OCI-LY1 (cell line): ENCODE data around the gene JUND.
A peak's percentile ranks its signal among the peaks of the same experiment; 100 is the strongest.

Experiments used
- H2AFZ ChIP-seq: fragments of 200-600 bp; sonication (generic), shearing (Covaris generic); 2 replicates; pipeline ENCODE4 v1.6.0; 2014; ENCODE audit warnings: antibody characterized with exemption, mild to moderate bottlenecking, low read length
- H3F3A ChIP-seq: fragments of 200-600 bp; sonication (generic), shearing (Covaris generic); 2 replicates; pipeline ENCODE4 v1.6.0; 2014; ENCODE audit warnings: mild to moderate bottlenecking, antibody characterized with exemption, low read length, moderate library complexity; ENCODE audit not compliant: insufficient read depth
- H3K27ac ChIP-seq: fragments of 200-600 bp; sonication (generic); 2 replicates; pipeline ENCODE4 v1.5.1; 2014; ENCODE audit warnings: low read length, mixed run types, mild to moderate bottlenecking, low read depth; ENCODE audit not compliant: poor library complexity, severe bottlenecking
- H3K27me3 ChIP-seq: fragments of 200-600 bp; sonication (generic); 2 replicates; pipeline ENCODE4 v1.6.0; 2014; ENCODE audit warnings: antibody characterized with exemption, mild to moderate bottlenecking, low read length, moderate library complexity; ENCODE audit not compliant: insufficient read depth
- H3K36me3 ChIP-seq: fragments of 200-600 bp; sonication (generic); 2 replicates; pipeline ENCODE4 v1.6.1; 2014; ENCODE audit warnings: mild to moderate bottlenecking, antibody characterized with exemption, low read length, moderate library complexity, mixed read lengths; ENCODE audit not compliant: insufficient read depth
- H3K4me1 ChIP-seq: fragments of 200-600 bp; sonication (generic); 2 replicates; pipeline ENCODE4 v1.5.1; 2014; ENCODE audit warnings: mild to moderate bottlenecking, low read length, moderate library complexity; ENCODE audit not compliant: insufficient read depth, severe bottlenecking
- H3K4me2 ChIP-seq: fragments of 200-600 bp; sonication (generic), shearing (Covaris generic); 2 replicates; pipeline ENCODE4 v1.6.1; 2014; ENCODE audit warnings: low read length
- H3K4me3 ChIP-seq: fragments of 200-600 bp; sonication (generic); 2 replicates; pipeline ENCODE4 v1.5.1; 2014; ENCODE audit warnings: low read length, low read depth, mild to moderate bottlenecking, mixed read lengths; ENCODE audit not compliant: poor library complexity, severe bottlenecking
- H3K79me2 ChIP-seq: fragments of 200-600 bp; shearing (Covaris generic); 2 replicates; pipeline ENCODE4 v1.6.1; 2016; ENCODE audit warnings: mixed run types, low read length, mixed read lengths; ENCODE audit not compliant: insufficient read depth
- H3K9ac ChIP-seq: fragments of 200-600 bp; sonication (generic), shearing (Covaris generic); 2 replicates; pipeline ENCODE4 v1.6.1; 2014; ENCODE audit warnings: mild to moderate bottlenecking, low read length, mixed read lengths
- H3K9me2 ChIP-seq: fragments of 200-600 bp; sonication (generic), shearing (Covaris generic); 2 replicates; pipeline ENCODE4 v1.6.1; 2014; ENCODE audit warnings: low read depth, mild to moderate bottlenecking, low read length, mixed read lengths
- H3K9me3 ChIP-seq: fragments of 200-600 bp; shearing (Covaris generic); 2 replicates; pipeline ENCODE4 v1.6.1; 2014; ENCODE audit warnings: low read length, mixed read lengths
- H4K20me1 ChIP-seq: fragments of 200-600 bp; sonication (generic), shearing (Covaris generic); 2 replicates; pipeline ENCODE4 v1.6.0; 2016; ENCODE audit warnings: mild to moderate bottlenecking, low read length; ENCODE audit not compliant: insufficient read depth
- EZH2 ChIP-seq: fragments of 200-600 bp; sonication (generic), shearing (Covaris generic); IDR thresholded peaks from 2 replicates; pipeline ENCODE4 v1.8.0; 2017; ENCODE audit warnings: borderline replicate concordance, mixed run types, mild to moderate bottlenecking, antibody characterized with exemption, low read length, moderate library complexity, mixed read lengths
- TF ChIP-seq, protein P1 (sequence below): fragments of 200-600 bp; sonication (generic), shearing (Covaris generic); IDR thresholded peaks from 2 replicates; pipeline ENCODE4 v1.5.1; 2017; ENCODE audit warnings: mild to moderate bottlenecking, antibody characterized with exemption, low read length, moderate library complexity, mixed read lengths

Gene JUND

GRCh38 chr19:18259893-18260292 lies 21.5 kb downstream of the JUND start:
- Histone ChIP-seq H3K9me3 (no peaks in the 10 kb centered on the region), H3K9me2 (no peaks in the 10 kb centered on the region), H3K9ac (no peak overlapping the region), H3K79me2 (no peaks in the 10 kb centered on the region), H3K27ac (no peak overlapping the region), H2AFZ (no peak overlapping the region), H3F3A (0 out of 2 replicates have a peak, but pooled peaks cover under 1% of the 10 kb centered on the region), H3K4me2 (no peak overlapping the region), H4K20me1 (no peaks in the 10 kb centered on the region), H3K4me1 (peaks cover 4% of the 10 kb centered on the region), H3K36me3 (no peaks in the 10 kb centered on the region), H3K27me3 (no peaks in the 10 kb centered on the region), H3K4me3 (no peak overlapping the region)
- TF ChIP-seq, protein P1, sequence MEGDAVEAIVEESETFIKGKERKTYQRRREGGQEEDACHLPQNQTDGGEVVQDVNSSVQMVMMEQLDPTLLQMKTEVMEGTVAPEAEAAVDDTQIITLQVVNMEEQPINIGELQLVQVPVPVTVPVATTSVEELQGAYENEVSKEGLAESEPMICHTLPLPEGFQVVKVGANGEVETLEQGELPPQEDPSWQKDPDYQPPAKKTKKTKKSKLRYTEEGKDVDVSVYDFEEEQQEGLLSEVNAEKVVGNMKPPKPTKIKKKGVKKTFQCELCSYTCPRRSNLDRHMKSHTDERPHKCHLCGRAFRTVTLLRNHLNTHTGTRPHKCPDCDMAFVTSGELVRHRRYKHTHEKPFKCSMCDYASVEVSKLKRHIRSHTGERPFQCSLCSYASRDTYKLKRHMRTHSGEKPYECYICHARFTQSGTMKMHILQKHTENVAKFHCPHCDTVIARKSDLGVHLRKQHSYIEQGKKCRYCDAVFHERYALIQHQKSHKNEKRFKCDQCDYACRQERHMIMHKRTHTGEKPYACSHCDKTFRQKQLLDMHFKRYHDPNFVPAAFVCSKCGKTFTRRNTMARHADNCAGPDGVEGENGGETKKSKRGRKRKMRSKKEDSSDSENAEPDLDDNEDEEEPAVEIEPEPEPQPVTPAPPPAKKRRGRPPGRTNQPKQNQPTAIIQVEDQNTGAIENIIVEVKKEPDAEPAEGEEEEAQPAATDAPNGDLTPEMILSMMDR: no peak
- no peak for TF ChIP-seq EZH2

GRCh38 chr19:18257503-18258470 lies 23.6 kb downstream of the JUND start:
- Histone ChIP-seq H3K9me2 (no peaks in the 10 kb centered on the region), H3K36me3 (peaks cover 12% of the 10 kb centered on the region; the same call in 1 of the 2 replicates), H3K9ac (no peak overlapping the region), H3F3A (0 out of 2 replicates have a peak, but pooled peaks cover 5% of the 10 kb centered on the region), H3K4me2 (no peak overlapping the region), H3K9me3 (no peaks in the 10 kb centered on the region), H3K27ac (no peak overlapping the region), H3K79me2 (no peaks in the 10 kb centered on the region), H3K4me1 (peaks cover 20% of the 10 kb centered on the region), H2AFZ (no peak overlapping the region), H3K27me3 (no peaks in the 10 kb centered on the region), H3K4me3 (no peak overlapping the region), H4K20me1 (no peaks in the 10 kb centered on the region)
- TF ChIP-seq EZH2: no peak
- TF ChIP-seq, protein P1: no peak

GRCh38 chr19:18254546-18255503 lies 26.6 kb downstream of the JUND start:
- Histone ChIP-seq H3F3A (0 out of 2 replicates have a peak, but pooled peaks cover 5% of the 10 kb centered on the region), H2AFZ (no peak overlapping the region), H3K9me3 (no peaks in the 10 kb centered on the region), H4K20me1 (no peaks in the 10 kb centered on the region), H3K9ac (no peak overlapping the region), H3K4me1 (peaks cover 20% of the 10 kb centered on the region), H3K36me3 (peaks cover 17% of the 10 kb centered on the region; the same call in 1 of the 2 replicates), H3K4me2 (no peak overlapping the region), H3K27me3 (no peaks in the 10 kb centered on the region), H3K27ac (peak overlapping the region; percentile 81), H3K9me2 (no peaks in the 10 kb centered on the region), H3K4me3 (no peak overlapping the region), H3K79me2 (no peaks in the 10 kb centered on the region)
- TF ChIP-seq EZH2: no peak
- TF ChIP-seq, protein P1: peak; percentile 37; the same call in 1 of the 2 replicates
